B cell (primary cell): ENCODE data around the gene DTWD2. TPM values are rescaled to one million over a fixed set of nuclear protein-coding genes. Genes with fewer than 3 reads are reported as not detected.
"Not testable (repeated sequence)": the region's sequence is repeated elsewhere in the genome, so short reads cannot be mapped to it uniquely, and the experiment has no call there.

Experiments
- ATAC-seq: fragments of 200-7000 bp; cut with Tn5 transposase; one replicate; pipeline ENCODE4 v1.10.0; 2021; ENCODE audit warnings: low read depth, mild to moderate bottlenecking, moderate number of reproducible peaks, moderate library complexity
- CTCF ChIA-PET: fragments of 350-600 bp; sonication (Branson Sonifier 250); formaldehyde crosslinking; loops from one replicate; lab custom pipeline; 2021; ENCODE audit warnings: antibody characterized with exemption, inconsistent platforms; lab: Charles Lee
- POLR2A ChIA-PET: fragments of 350-600 bp; sonication (Branson Sonifier 250); formaldehyde crosslinking; loops from one replicate; lab custom pipeline; 2021; ENCODE audit warnings: antibody characterized with exemption; lab: Charles Lee
- DNase-seq: peaks from one replicate; pipeline ENCODE4 v3.0.0; 2013
- H2AFZ ChIP-seq: 2 replicates; pipeline ENCODE4 v1.6.1; 2012; ENCODE audit warnings: mild to moderate bottlenecking, low read depth, low read length; ENCODE audit not compliant: insufficient read depth, poor library complexity, severe bottlenecking
- H3K27ac ChIP-seq, 2 donors: 1 replicate in 1 of 2; 2 replicates in 1 of 2; pipeline ENCODE4 v1.5.1; 2012 to 2013; ENCODE audit warnings: low read length in 2 of 2, mild to moderate bottlenecking in 2 of 2, moderate library complexity in 1 of 2
- H3K27me3 ChIP-seq, 4 experiments: fragments of 200-600 bp in 1 of 4; sonication (generic) in 1 of 4; replicated peaks in 1 of 4; 1 replicate in 2 of 4; 2 replicates in 2 of 4; pipeline versions ENCODE4 v1.6.1 to v1.7.0; 2013 to 2016; ENCODE audit warnings: low read length in 3 of 4, mild to moderate bottlenecking in 2 of 4, mixed read lengths in 1 of 4, moderate library complexity in 1 of 4; ENCODE audit not compliant: insufficient read depth in 4 of 4, control insufficient read depth in 3 of 4; ENCODE audit errors: control extremely low read depth in 1 of 4
- H3K36me3 ChIP-seq, 2 experiments: replicated peaks in 1 of 2; 1 replicate in 1 of 2; 2 replicates in 1 of 2; pipeline versions ENCODE4 v1.6.1 to v1.7.1; 2013; ENCODE audit warnings: low read length in 1 of 2; ENCODE audit not compliant: insufficient read depth in 2 of 2, control insufficient read depth in 1 of 2; ENCODE audit errors: control extremely low read depth in 1 of 2, extremely low read depth in 1 of 2
- H3K4me1 ChIP-seq, 2 donors: fragments of 200-600 bp in 1 of 2; sonication (generic) in 1 of 2; 1 replicate in 1 of 2; 2 replicates in 1 of 2; pipeline versions ENCODE4 v1.5.1 to v1.6.1; 2013 to 2017; ENCODE audit warnings: low read length in 2 of 2; ENCODE audit not compliant: control insufficient read depth in 2 of 2, insufficient read depth in 2 of 2
- H3K4me2 ChIP-seq: replicated peaks from 2 replicates; pipeline ENCODE3; 2012; ENCODE audit warnings: mild to moderate bottlenecking, low read depth, low read length; ENCODE audit not compliant: poor library complexity, severe bottlenecking
- H3K4me3 ChIP-seq, 5 experiments: fragments of 200-600 bp in 1 of 5; sonication (generic) in 1 of 5; 1 replicate in 3 of 5; 2 replicates in 2 of 5; pipeline versions ENCODE4 v1.5.1 to v1.7.0; 2011 to 2016; ENCODE audit warnings: low read length in 4 of 5, mild to moderate bottlenecking in 4 of 5, low read depth in 2 of 5, control low read depth in 1 of 5, moderate library complexity in 1 of 5; ENCODE audit not compliant: insufficient read depth in 1 of 5; ENCODE audit errors: control extremely low read depth in 1 of 5, extremely low read depth in 1 of 5
- H3K79me2 ChIP-seq: fragments of 200-600 bp; sonication (generic); one replicate; pipeline ENCODE4 v1.6.0; 2016; ENCODE audit warnings: low read length; ENCODE audit not compliant: control insufficient read depth, insufficient read depth
- H3K9ac ChIP-seq: fragments of 200-600 bp; sonication (generic); 2 replicates; pipeline ENCODE4 v1.6.1; 2017; ENCODE audit warnings: mild to moderate bottlenecking, low read length, moderate library complexity
- H3K9me3 ChIP-seq, 3 donors: one replicate each; pipeline versions ENCODE4 v1.6.1 to v1.7.1; 2013; ENCODE audit warnings: low read length in 2 of 3; ENCODE audit not compliant: control insufficient read depth in 2 of 3, insufficient read depth in 1 of 3; ENCODE audit errors: control extremely low read depth in 1 of 3
- H4K20me1 ChIP-seq: 2 replicates; pipeline ENCODE4 v1.6.0; 2012; ENCODE audit warnings: mild to moderate bottlenecking, low read length; ENCODE audit not compliant: insufficient read depth, control insufficient read depth, poor library complexity, severe bottlenecking
- H3K27ac Mint-ChIP-seq: one replicate; pipeline ENCODE4 v1.8.0; 2021; ENCODE audit warnings: mixed read lengths
- H3K27me3 Mint-ChIP-seq: one replicate; pipeline ENCODE4 v1.8.0; 2021; ENCODE audit warnings: mixed read lengths
- H3K4me1 Mint-ChIP-seq: one replicate; pipeline ENCODE4 v1.8.0; 2021; ENCODE audit warnings: mixed read lengths
- H3K4me3 Mint-ChIP-seq: one replicate; pipeline ENCODE4 v1.8.0; 2021; ENCODE audit warnings: mixed read lengths
- H3K9me3 Mint-ChIP-seq: one replicate; pipeline ENCODE4 v1.8.0; 2022; ENCODE audit warnings: mixed read lengths; ENCODE audit not compliant: insufficient read depth
- CTCF ChIP-seq: fragments of 200-600 bp; IDR thresholded peaks from one replicate; pipeline ENCODE4 v1.8.0; 2022; ENCODE audit warnings: antibody characterized with exemption, mild to moderate bottlenecking
- EZH2 ChIP-seq: IDR thresholded peaks from 2 replicates; pipeline ENCODE4 v1.6.1; 2012; ENCODE audit warnings: borderline replicate concordance, low read depth, mild to moderate bottlenecking, moderate library complexity, low read length; ENCODE audit not compliant: insufficient read depth, poor library complexity, severe bottlenecking
- WGBS: methylation state at CpG from one replicate; pipeline ENCODE4 v1.1.5; 2013; ENCODE audit warnings: missing lambda C conversion rate; ENCODE audit not compliant: insufficient coverage; 5-methylcytosine and 5-hydroxymethylcytosine counted together
- intact Hi-C: fragments of 100-400 bp; cut with micrococcal nuclease; formaldehyde crosslinking; loops from one replicate; pipeline ENCODE4 v1.10.0; 2022
- polyA plus RNA-seq: library from polyadenylated mRNA; depleted of rRNA; stranded (reverse); fragments of >200 nt; gene quantifications from 2 replicates; pipeline ENCODE4 v1.2.3, GENCODE V29; 2012
- total RNA-seq, 2 donors: library from RNA; stranded (reverse); fragments of 120-200 nt in 1 of 2; gene quantifications; 1 replicate in 1 of 2; 2 replicates in 1 of 2; pipeline versions ENCODE4 v1.2.3 to v1.2.4, GENCODE V29; 2013 to 2022

Gene DTWD2
- total and polyA plus RNA-seq, 2 donors (not counting 1 experiment from before 2014, with no cell fraction given), result 3.7 to 6.0 TPM

GRCh38 chr5:118882666-118883065 lies 105.7 kb downstream of the DTWD2 start:
- 83% methylated on average over 3 of the region's 3 CpGs for WGBS
- CTCF ChIA-PET, result no interaction called here
- DNase-seq (no peak), ATAC-seq (no peak)
- Histone ChIP-seq H3K4me2 (no peak overlapping the region), H3K27me3 (no peaks in the 10 kb centered on the region), H3K36me3 (no peaks in the 10 kb centered on the region), H4K20me1 (no peaks in the 10 kb centered on the region), H3K4me3 (no peak overlapping the region), H3K9me3 (peaks cover 0 to 12% (median 0%) of the 10 kb centered on the region in 3 donors), H3K79me2 (no peaks in the 10 kb centered on the region), H2AFZ (no peak overlapping the region), H3K9ac (no peak overlapping the region), H3K4me1 (no peaks in the 10 kb centered on the region), H3K27ac (no peak overlapping the region)
- H3K4me1 Mint-ChIP-seq, result peaks cover 4% of the 10 kb centered on the region
- intact Hi-C loops, result no loop called here
- H3K9me3 Mint-ChIP-seq, result peaks cover 6% of the 10 kb centered on the region
- H3K4me3 Mint-ChIP-seq, result no peak overlapping the region
- no peak overlapping the region for H3K27ac Mint-ChIP-seq
- TF ChIP-seq CTCF (no peak), EZH2 (no peak)
- POLR2A ChIA-PET, result no interaction called here
- H3K27me3 Mint-ChIP-seq, result no peaks in the 10 kb centered on the region

DNA sequence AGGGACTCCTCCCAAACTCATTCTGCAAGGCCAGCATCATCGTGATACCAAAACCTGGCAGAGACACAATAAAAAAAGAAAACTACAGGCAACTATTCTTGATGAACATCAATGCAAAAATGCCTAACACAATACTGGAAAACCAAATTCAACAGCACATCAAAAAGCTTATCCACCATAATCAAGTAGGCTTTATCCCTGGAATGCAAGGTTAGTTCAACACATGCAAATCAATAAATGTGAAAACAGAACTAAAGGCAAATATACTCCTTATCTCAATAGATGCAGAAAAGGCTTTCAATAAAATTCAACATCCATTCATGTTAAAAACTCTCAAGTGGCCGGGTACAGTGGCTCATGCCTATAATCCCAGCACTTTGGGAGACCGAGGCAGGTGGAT lies 111.5 kb downstream of the DTWD2 start:
- POLR2A ChIA-PET, DNase-seq, intact Hi-C loops, H3K4me2 ChIP-seq, H3K36me3 ChIP-seq, H3K27me3 Mint-ChIP-seq, H3K27ac ChIP-seq, H3K27ac Mint-ChIP-seq, H3K4me1 Mint-ChIP-seq, ATAC-seq, H3K9ac ChIP-seq, H2AFZ ChIP-seq, H3K27me3 ChIP-seq, H4K20me1 ChIP-seq, H3K4me3 Mint-ChIP-seq, H3K4me1 ChIP-seq, H3K4me3 ChIP-seq, H3K79me2 ChIP-seq, CTCF ChIA-PET: not testable (repeated sequence)
- H3K9me3 ChIP-seq, result peaks cover 0 to 21% (median 16%) of the 10 kb centered on the region in 3 donors
- H3K9me3 Mint-ChIP-seq, result peaks cover 30% of the 10 kb centered on the region
- WGBS, result 100% methylated on average over 1 of the region's 3 CpGs
